ENCODE results near the gene ZMYND8. TPM values are rescaled to one million over a fixed set of nuclear protein-coding genes. Genes with fewer than 3 reads are reported as not detected.
A peak's percentile ranks its signal among the peaks of the same experiment; 100 is the strongest.

Gene ZMYND8
- total RNA-seq, 1 experiment from 2014 or later = 50.7 TPM

GRCh38 chr20:47355489-47356219 is 845 bp downstream of the ZMYND8 start:
- POLR2A ChIA-PET = interaction anchor here (0.6 to 0.7 kb wide), 3 partner anchors 17 to 22 kb away, joined by 3 to 17 read pairs (median 3); no protein-coding TSS in a partner anchor
- in situ Hi-C loops (cut with HindIII; ENCODE audit: low pct_unique_long_range_greater_than_20kb, low sequenced_read_pairs) = no loop called here
- H3K36me3 ChIP-seq (ENCODE audit: control insufficient read depth, insufficient read depth, low read length) = no peaks in the 10 kb centered on the region; the same call in 1 of the 2 replicates
- no peaks in the 10 kb centered on the region for H3K9me3 ChIP-seq (ENCODE audit: control insufficient read depth, insufficient read depth, low read depth, low read length)
- no peak for TF ChIP-seq SIN3A (IDR thresholded peaks at IDR 0.05; ENCODE audit: borderline replicate concordance, insufficient read depth, low read depth, low read length)
- peak; percentile 41; the same call in 1 of the 2 replicates for TF ChIP-seq POLR2AphosphoS5 (IDR thresholded peaks at IDR 0.05; ENCODE audit: low read depth, low read length)
- no peak for TF ChIP-seq TCF7L2 (IDR thresholded peaks at IDR 0.05; ENCODE audit: low read depth, low read length)
- TF ChIP-seq CTCF (IDR thresholded peaks at IDR 0.05) = no peak
- no peak for TF ChIP-seq REST (IDR thresholded peaks at IDR 0.05; ENCODE audit: insufficient read depth in 1 of 2, low read depth in 2 of 2, low read length in 1 of 2)
- ATAC-seq (no peak), DNase-seq (ENCODE audit: low read depth, low spot score) (no peak)
- peaks cover 100% of the 10 kb centered on the region for H3K4me1 ChIP-seq (ENCODE audit: control insufficient read depth, insufficient read depth, low read length)
- CTCF ChIA-PET = interaction anchor here (0.6 to 2.4 kb wide), 3 partner anchors 28 to 34 kb away, joined by 6 to 9 read pairs (median 7); no protein-coding TSS in a partner anchor
- intact Hi-C loops (cut with micrococcal nuclease; ENCODE audit: unreplicated experiment) = no loop called here
- peak overlapping the region; percentile 28 to 36 for H3K4me3 ChIP-seq (ENCODE audit: low read depth in 2 of 2, low read length in 2 of 2)
- H3K27me3 ChIP-seq (ENCODE audit: control insufficient read depth, insufficient read depth, low read length) = no peaks in the 10 kb centered on the region
- BruUV-seq (replicated peaks) = no TSS peak
- H3K27ac ChIP-seq (ENCODE audit: low read length) = peak overlapping the region; percentile 100

GRCh38 chr20:47354714-47355488 is 1.6 kb downstream of the ZMYND8 start:
- ChIA-PET CTCF (interaction anchor here (2.4 kb wide), 1 partner anchor 29 kb away, joined by 6 read pairs; no protein-coding TSS in a partner anchor), POLR2A (interaction anchor here (0.5 to 1.1 kb wide), 3 partner anchors 11 to 23 kb away, joined by 3 to 19 read pairs (median 4); no protein-coding TSS in a partner anchor)
- TF ChIP-seq SIN3A (IDR thresholded peaks at IDR 0.05; ENCODE audit: borderline replicate concordance, insufficient read depth, low read depth, low read length) = no peak
- no peak for TF ChIP-seq REST (IDR thresholded peaks at IDR 0.05; ENCODE audit: insufficient read depth in 1 of 2, low read depth in 2 of 2, low read length in 1 of 2)
- TF ChIP-seq POLR2AphosphoS5 (IDR thresholded peaks at IDR 0.05; ENCODE audit: low read depth, low read length) = no peak
- TF ChIP-seq CTCF (IDR thresholded peaks at IDR 0.05) = no peak
- TF ChIP-seq TCF7L2 (IDR thresholded peaks at IDR 0.05; ENCODE audit: low read depth, low read length) = no peak
- H3K4me1 ChIP-seq (ENCODE audit: control insufficient read depth, insufficient read depth, low read length) = peaks cover 100% of the 10 kb centered on the region
- intact Hi-C loops (cut with micrococcal nuclease; ENCODE audit: unreplicated experiment) (no loop called here), in situ Hi-C loops (cut with HindIII; ENCODE audit: low pct_unique_long_range_greater_than_20kb, low sequenced_read_pairs) (no loop called here)
- H3K27me3 ChIP-seq (ENCODE audit: control insufficient read depth, insufficient read depth, low read length) = no peaks in the 10 kb centered on the region
- peak overlapping the region; percentile 28 to 36 for H3K4me3 ChIP-seq (ENCODE audit: low read depth in 2 of 2, low read length in 2 of 2)
- DNase-seq (ENCODE audit: low read depth, low spot score) (no peak), ATAC-seq (no peak)
- TSS peak; percentile 37 for BruUV-seq (replicated peaks)
- H3K36me3 ChIP-seq (ENCODE audit: control insufficient read depth, insufficient read depth, low read length) = no peaks in the 10 kb centered on the region; the same call in 1 of the 2 replicates
- peak overlapping the region; percentile 100 for H3K27ac ChIP-seq (ENCODE audit: low read length)
- no peaks in the 10 kb centered on the region for H3K9me3 ChIP-seq (ENCODE audit: control insufficient read depth, insufficient read depth, low read depth, low read length)

Measured in Panc1 (cell line).